Measurements from ENCODE around the gene TBL1X. TPM values are rescaled to one million over a fixed set of nuclear protein-coding genes. Genes with fewer than 3 reads are reported as not detected.

TBL1X gene
- 53.0 TPM for polyA plus RNA-seq (2013, experiment 1 of 4)
- polyA plus RNA-seq (2013, experiment 2 of 4), result 65.6 TPM
- polyA plus RNA-seq (2013, experiment 3 of 4), result 44.0 TPM
- 45.5 TPM for polyA plus RNA-seq (2013, experiment 4 of 4)

GRCh38 chrX:9464435-9465371 lies at the start of gene TBL1X:
Gene TBL1X, plus strand, starts transcription at chrX:9465058. Its CDS starts 188,529 bp downstream, at chrX:9653587.
- 0 to 1% methylated on average over 99 of the region's 99 CpGs for WGBS, 2 experiments
- Histone ChIP-seq H3K27ac (ENCODE audit: insufficient read depth, low read depth, low read length, poor library complexity, severe bottlenecking) (no peak within 1 kb of the TSS), H3K4me3 (ENCODE audit: insufficient read depth, low read depth, low read length) (peak within 1 kb of the TSS; percentile 62), H3K9me3 (ENCODE audit: control insufficient read depth, low read length) (no peaks in the 10 kb centered on the region), H3K36me3 (ENCODE audit: control insufficient read depth, insufficient read depth, low read length) (no peaks in the 10 kb centered on the region), H3K4me1 (ENCODE audit: control insufficient read depth, insufficient read depth, low read length) (no peaks in the 10 kb centered on the region), H3K27me3 (ENCODE audit: control insufficient read depth, insufficient read depth, low read length, poor library complexity, severe bottlenecking) (no peaks in the 10 kb centered on the region)

- Histone ChIP-seq H3K4me3 (ENCODE audit: insufficient read depth, low read depth, low read length) (no peak overlapping the region), H3K27me3 (ENCODE audit: control insufficient read depth, insufficient read depth, low read length, poor library complexity, severe bottlenecking) (no peaks in the 10 kb centered on the region), H3K36me3 (ENCODE audit: control insufficient read depth, insufficient read depth, low read length) (no peaks in the 10 kb centered on the region), H3K4me1 (ENCODE audit: control insufficient read depth, insufficient read depth, low read length) (no peaks in the 10 kb centered on the region), H3K9me3 (ENCODE audit: control insufficient read depth, low read length) (no peaks in the 10 kb centered on the region), H3K27ac (ENCODE audit: insufficient read depth, low read depth, low read length, poor library complexity, severe bottlenecking) (no peak overlapping the region)
- 86 to 91% methylated on average over 5 to 6 of the region's 6 CpGs for WGBS, 2 experiments
Measured at GRCh38 chrX:9416562-9417348, 48.1 kb upstream of the TBL1X start.

- H3K9me3 ChIP-seq (ENCODE audit: control insufficient read depth, low read length), result no peaks in the 10 kb centered on the region
- no peaks in the 10 kb centered on the region for H3K36me3 ChIP-seq (ENCODE audit: control insufficient read depth, insufficient read depth, low read length)
- 89 to 91% methylated on average over 4 to 5 of the region's 6 CpGs for WGBS, 2 experiments
- H3K4me3 ChIP-seq (ENCODE audit: insufficient read depth, low read depth, low read length), result no peak overlapping the region
- H3K27ac ChIP-seq (ENCODE audit: insufficient read depth, low read depth, low read length, poor library complexity, severe bottlenecking), result no peak overlapping the region
- H3K4me1 ChIP-seq (ENCODE audit: control insufficient read depth, insufficient read depth, low read length), result no peaks in the 10 kb centered on the region
- no peaks in the 10 kb centered on the region for H3K27me3 ChIP-seq (ENCODE audit: control insufficient read depth, insufficient read depth, low read length, poor library complexity, severe bottlenecking)
Measured at GRCh38 chrX:9418262-9418661, 46.6 kb upstream of the TBL1X start.

GRCh38 chrX:9420275-9421265 lies 44.3 kb upstream of the TBL1X start:
- Histone ChIP-seq H3K27me3 (ENCODE audit: control insufficient read depth, insufficient read depth, low read length, poor library complexity, severe bottlenecking) (no peaks in the 10 kb centered on the region), H3K4me1 (ENCODE audit: control insufficient read depth, insufficient read depth, low read length) (no peaks in the 10 kb centered on the region), H3K27ac (ENCODE audit: insufficient read depth, low read depth, low read length, poor library complexity, severe bottlenecking) (no peak overlapping the region), H3K36me3 (ENCODE audit: control insufficient read depth, insufficient read depth, low read length) (no peaks in the 10 kb centered on the region), H3K9me3 (ENCODE audit: control insufficient read depth, low read length) (no peaks in the 10 kb centered on the region), H3K4me3 (ENCODE audit: insufficient read depth, low read depth, low read length) (no peak overlapping the region)
- 74% methylated on average over 14 of the region's 14 CpGs for WGBS, 2 experiments

- H3K4me3 ChIP-seq (ENCODE audit: insufficient read depth, low read depth, low read length), result no peak overlapping the region
- peaks cover 3% of the 10 kb centered on the region for H3K4me1 ChIP-seq (ENCODE audit: control insufficient read depth, insufficient read depth, low read length)
- 74 to 81% methylated on average over 11 to 12 of the region's 12 CpGs for WGBS, 2 experiments
Measured at GRCh38 chrX:9429767-9430166, 35.1 kb upstream of the TBL1X start.

GRCh38 chrX:9430346-9430921 lies 34.4 kb upstream of the TBL1X start:
- Histone ChIP-seq H3K27me3 (ENCODE audit: control insufficient read depth, insufficient read depth, low read length, poor library complexity, severe bottlenecking) (no peaks in the 10 kb centered on the region), H3K36me3 (ENCODE audit: control insufficient read depth, insufficient read depth, low read length) (no peaks in the 10 kb centered on the region), H3K9me3 (ENCODE audit: control insufficient read depth, low read length) (no peaks in the 10 kb centered on the region), H3K27ac (ENCODE audit: insufficient read depth, low read depth, low read length, poor library complexity, severe bottlenecking) (no peak overlapping the region), H3K4me1 (ENCODE audit: control insufficient read depth, insufficient read depth, low read length) (peaks cover 3% of the 10 kb centered on the region), H3K4me3 (ENCODE audit: insufficient read depth, low read depth, low read length) (no peak overlapping the region)
- 80 to 84% methylated on average over 5 of the region's 5 CpGs for WGBS, 2 experiments

More at GRCh38 chrX:9429767-9430166, 35.1 kb upstream of the TBL1X start:
- no peaks in the 10 kb centered on the region for H3K27me3 ChIP-seq (ENCODE audit: control insufficient read depth, insufficient read depth, low read length, poor library complexity, severe bottlenecking)
- H3K36me3 ChIP-seq (ENCODE audit: control insufficient read depth, insufficient read depth, low read length), result no peaks in the 10 kb centered on the region
- H3K9me3 ChIP-seq (ENCODE audit: control insufficient read depth, low read length), result no peaks in the 10 kb centered on the region
- H3K27ac ChIP-seq (ENCODE audit: insufficient read depth, low read depth, low read length, poor library complexity, severe bottlenecking), result no peak overlapping the region

- Histone ChIP-seq H3K9me3 (ENCODE audit: control insufficient read depth, low read length) (no peaks in the 10 kb centered on the region), H3K36me3 (ENCODE audit: control insufficient read depth, insufficient read depth, low read length) (no peaks in the 10 kb centered on the region), H3K4me3 (ENCODE audit: insufficient read depth, low read depth, low read length) (no peak overlapping the region), H3K27ac (ENCODE audit: insufficient read depth, low read depth, low read length, poor library complexity, severe bottlenecking) (no peak overlapping the region), H3K27me3 (ENCODE audit: control insufficient read depth, insufficient read depth, low read length, poor library complexity, severe bottlenecking) (no peaks in the 10 kb centered on the region), H3K4me1 (ENCODE audit: control insufficient read depth, insufficient read depth, low read length) (peaks cover 3% of the 10 kb centered on the region)
- WGBS, 2 experiments, result 93 to 98% methylated on average over 4 of the region's 4 CpGs
Measured at GRCh38 chrX:9431281-9431680, 33.6 kb upstream of the TBL1X start.

GRCh38 chrX:9433596-9433995 lies 31.3 kb upstream of the TBL1X start:
- no peaks in the 10 kb centered on the region for H3K9me3 ChIP-seq (ENCODE audit: control insufficient read depth, low read length)
- no peak overlapping the region for H3K27ac ChIP-seq (ENCODE audit: insufficient read depth, low read depth, low read length, poor library complexity, severe bottlenecking)
- no peak overlapping the region for H3K4me3 ChIP-seq (ENCODE audit: insufficient read depth, low read depth, low read length)
- H3K4me1 ChIP-seq (ENCODE audit: control insufficient read depth, insufficient read depth, low read length), result peaks cover 3% of the 10 kb centered on the region
- no peaks in the 10 kb centered on the region for H3K36me3 ChIP-seq (ENCODE audit: control insufficient read depth, insufficient read depth, low read length)
- no peaks in the 10 kb centered on the region for H3K27me3 ChIP-seq (ENCODE audit: control insufficient read depth, insufficient read depth, low read length, poor library complexity, severe bottlenecking)
- 84 to 93% methylated on average over 3 of the region's 3 CpGs for WGBS, 2 experiments

GRCh38 chrX:9434051-9434550 lies 30.8 kb upstream of the TBL1X start:
- Histone ChIP-seq H3K27me3 (ENCODE audit: control insufficient read depth, insufficient read depth, low read length, poor library complexity, severe bottlenecking) (no peaks in the 10 kb centered on the region), H3K4me3 (ENCODE audit: insufficient read depth, low read depth, low read length) (no peak overlapping the region), H3K36me3 (ENCODE audit: control insufficient read depth, insufficient read depth, low read length) (no peaks in the 10 kb centered on the region), H3K4me1 (ENCODE audit: control insufficient read depth, insufficient read depth, low read length) (peaks cover 3% of the 10 kb centered on the region), H3K27ac (ENCODE audit: insufficient read depth, low read depth, low read length, poor library complexity, severe bottlenecking) (no peak overlapping the region), H3K9me3 (ENCODE audit: control insufficient read depth, low read length) (no peaks in the 10 kb centered on the region)
- 91 to 96% methylated on average over 3 of the region's 3 CpGs for WGBS, 2 experiments
